Measurements from ENCODE around the gene ARHGEF1.

ARHGEF1 gene

DNA sequence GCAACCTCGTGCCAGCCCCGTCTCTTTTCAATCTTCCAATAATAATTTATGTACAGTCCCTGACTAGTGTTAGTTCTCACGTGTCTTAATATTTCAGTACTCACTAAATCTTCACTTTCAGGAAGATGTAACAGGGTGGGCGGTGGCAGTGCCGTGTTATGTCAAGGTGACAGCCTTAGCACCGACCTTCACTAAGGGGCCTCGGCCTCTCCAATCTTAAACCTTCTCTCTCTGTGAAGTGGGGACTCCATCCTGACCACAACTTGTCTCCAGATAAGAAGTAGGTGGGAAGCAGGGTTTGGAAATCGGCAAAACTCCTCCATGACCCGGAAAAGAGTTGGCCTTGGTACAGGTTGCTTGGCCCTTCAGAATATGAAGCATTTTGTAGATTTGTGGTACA is 21.1 kb upstream of the ARHGEF1 start:
- peak; percentile 3; the same call in 1 of the 2 replicates for TF ChIP-seq POLR2AphosphoS5 (IDR thresholded peaks at IDR 0.05; ENCODE audit: low read depth, low read length)
- TF ChIP-seq TAF1 (IDR thresholded peaks at IDR 0.05; ENCODE audit: borderline replicate concordance, insufficient read depth, low read length) = no peak

DNA sequence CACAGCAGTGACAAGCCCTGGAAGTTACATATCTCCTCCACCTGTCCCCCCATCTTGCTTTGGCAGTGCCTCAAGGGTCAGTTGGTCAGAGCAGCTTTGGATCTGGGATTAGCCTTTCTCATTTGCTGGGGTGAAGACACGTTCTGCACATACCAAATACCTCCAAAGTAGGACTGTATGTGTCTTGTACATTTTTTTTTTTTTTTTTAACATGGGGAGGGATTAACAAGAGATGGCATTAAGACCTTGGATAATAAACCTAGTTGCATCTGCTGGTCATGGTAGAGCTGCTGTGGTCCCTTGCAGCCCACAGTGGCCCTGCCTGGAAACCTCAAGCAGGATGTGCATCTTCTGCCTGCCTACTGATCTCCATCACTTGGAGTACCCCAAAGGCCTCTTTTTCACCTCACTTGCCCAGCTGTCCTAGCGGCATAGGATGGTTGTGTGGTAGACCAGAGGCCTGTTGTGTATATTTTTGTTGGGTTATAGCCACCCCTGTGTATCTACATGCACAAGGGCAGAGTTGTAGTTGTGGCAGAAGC is 20.5 kb upstream of the ARHGEF1 start:
- TF ChIP-seq TAF1 (IDR thresholded peaks at IDR 0.05; ENCODE audit: borderline replicate concordance, insufficient read depth, low read length) (no peak), REST (IDR thresholded peaks at IDR 0.05; ENCODE audit: insufficient read depth in 1 of 2, low read depth in 2 of 2, low read length in 2 of 2) (no peak), SIN3A (IDR thresholded peaks at IDR 0.05; ENCODE audit: borderline replicate concordance, insufficient read depth, low read length) (no peak), FOXP2 (optimal IDR thresholded peaks at IDR 0.05; ENCODE audit: borderline replicate concordance, extremely low read depth, extremely low read length, insufficient read depth) (no peak), POLR2AphosphoS5 (IDR thresholded peaks at IDR 0.05; ENCODE audit: low read depth, low read length) (no peak; the same call in 1 of the 2 replicates)

- TF ChIP-seq REST (IDR thresholded peaks at IDR 0.05; ENCODE audit: insufficient read depth in 1 of 2, low read depth in 2 of 2, low read length in 2 of 2) (no peak), FOXP2 (optimal IDR thresholded peaks at IDR 0.05; ENCODE audit: borderline replicate concordance, extremely low read depth, extremely low read length, insufficient read depth) (no peak), SIN3A (IDR thresholded peaks at IDR 0.05; ENCODE audit: borderline replicate concordance, insufficient read depth, low read length) (no peak), TAF1 (IDR thresholded peaks at IDR 0.05; ENCODE audit: borderline replicate concordance, insufficient read depth, low read length) (no peak), POLR2AphosphoS5 (IDR thresholded peaks at IDR 0.05; ENCODE audit: low read depth, low read length) (no peak)
Measured at GRCh38 chr19:41863209-41863931, 19.6 kb upstream of the ARHGEF1 start.

- TF ChIP-seq SIN3A (IDR thresholded peaks at IDR 0.05; ENCODE audit: borderline replicate concordance, insufficient read depth, low read length) = no peak
- no peak for TF ChIP-seq FOXP2 (optimal IDR thresholded peaks at IDR 0.05; ENCODE audit: borderline replicate concordance, extremely low read depth, extremely low read length, insufficient read depth)
- TF ChIP-seq POLR2AphosphoS5 (IDR thresholded peaks at IDR 0.05; ENCODE audit: low read depth, low read length) = no peak
- TF ChIP-seq TAF1 (IDR thresholded peaks at IDR 0.05; ENCODE audit: borderline replicate concordance, insufficient read depth, low read length) = no peak
- no peak for TF ChIP-seq REST (IDR thresholded peaks at IDR 0.05; ENCODE audit: insufficient read depth in 1 of 2, low read depth in 2 of 2, low read length in 2 of 2)
Measured at GRCh38 chr19:41864374-41864773, 18.6 kb upstream of the ARHGEF1 start.

DNA sequence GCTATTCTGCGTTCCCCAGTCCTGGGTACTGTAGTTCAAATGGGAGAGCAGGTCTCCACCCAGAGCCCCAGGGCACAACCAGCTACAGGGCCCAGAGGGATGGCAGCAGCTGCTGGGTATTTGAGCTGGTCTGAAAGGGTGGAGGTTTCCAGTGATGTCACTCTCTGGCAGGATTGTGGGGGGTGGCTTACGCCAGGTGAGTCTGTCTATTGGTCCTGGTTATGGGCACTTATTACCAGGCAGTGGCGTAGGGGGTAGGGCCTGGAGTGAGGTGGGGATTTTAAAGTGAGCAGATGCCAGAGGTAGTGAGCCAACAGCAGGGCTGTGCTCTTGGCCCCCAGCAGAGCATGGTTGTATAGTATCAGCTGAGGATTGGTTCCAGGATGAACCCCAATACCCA is 16.7 kb upstream of the ARHGEF1 start:
- TF ChIP-seq SIN3A (IDR thresholded peaks at IDR 0.05; ENCODE audit: borderline replicate concordance, insufficient read depth, low read length) (no peak), FOXP2 (optimal IDR thresholded peaks at IDR 0.05; ENCODE audit: borderline replicate concordance, extremely low read depth, extremely low read length, insufficient read depth) (no peak), REST (IDR thresholded peaks at IDR 0.05; ENCODE audit: insufficient read depth in 1 of 2, low read depth in 2 of 2, low read length in 2 of 2) (no peak), TAF1 (IDR thresholded peaks at IDR 0.05; ENCODE audit: borderline replicate concordance, insufficient read depth, low read length) (no peak), POLR2AphosphoS5 (IDR thresholded peaks at IDR 0.05; ENCODE audit: low read depth, low read length) (no peak)

Data from PFSK-1 (cell line).